Measurements from ENCODE around the gene PMEPA1. TPM values are rescaled to one million over a fixed set of nuclear protein-coding genes. Genes with fewer than 3 reads are reported as not detected.
A peak's percentile ranks its signal among the peaks of the same experiment; 100 is the strongest.

Gene PMEPA1
- total RNA-seq, 1 experiment from 2014 or later, result 1,302 TPM

DNA sequence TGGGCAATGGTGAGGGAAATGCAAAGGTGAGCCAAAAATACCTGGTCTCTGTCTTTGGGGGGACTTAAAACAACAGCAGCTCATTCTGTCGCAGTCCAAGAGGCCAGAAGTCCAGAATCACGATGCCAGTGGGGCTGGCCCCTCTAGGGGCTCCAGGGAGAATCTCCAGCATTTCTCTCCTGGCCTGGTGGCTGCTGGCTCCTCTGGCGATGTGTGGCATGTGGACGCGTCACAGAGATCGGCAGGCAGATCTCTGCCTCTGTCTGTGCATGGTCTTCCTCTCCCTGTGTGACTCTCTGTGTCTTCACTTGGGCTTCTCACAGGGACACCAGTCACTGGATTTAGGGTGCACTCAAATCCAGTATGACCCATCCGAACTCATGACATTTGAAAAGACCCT lies 14.0 kb upstream of the PMEPA1 start:
- Mint-ChIP-seq H3K27ac (ENCODE audit: unreplicated experiment) (no peak overlapping the region), H3K4me3 (ENCODE audit: low read depth, unreplicated experiment) (no peak overlapping the region), H3K9me3 (ENCODE audit: low read depth, unreplicated experiment) (no peaks in the 10 kb centered on the region), H3K4me1 (ENCODE audit: low read depth, unreplicated experiment) (peaks cover 17% of the 10 kb centered on the region), H3K36me3 (ENCODE audit: insufficient read depth, unreplicated experiment) (peaks cover 23% of the 10 kb centered on the region), H3K27me3 (ENCODE audit: unreplicated experiment) (no peaks in the 10 kb centered on the region)
- TF ChIP-seq, protein P1, sequence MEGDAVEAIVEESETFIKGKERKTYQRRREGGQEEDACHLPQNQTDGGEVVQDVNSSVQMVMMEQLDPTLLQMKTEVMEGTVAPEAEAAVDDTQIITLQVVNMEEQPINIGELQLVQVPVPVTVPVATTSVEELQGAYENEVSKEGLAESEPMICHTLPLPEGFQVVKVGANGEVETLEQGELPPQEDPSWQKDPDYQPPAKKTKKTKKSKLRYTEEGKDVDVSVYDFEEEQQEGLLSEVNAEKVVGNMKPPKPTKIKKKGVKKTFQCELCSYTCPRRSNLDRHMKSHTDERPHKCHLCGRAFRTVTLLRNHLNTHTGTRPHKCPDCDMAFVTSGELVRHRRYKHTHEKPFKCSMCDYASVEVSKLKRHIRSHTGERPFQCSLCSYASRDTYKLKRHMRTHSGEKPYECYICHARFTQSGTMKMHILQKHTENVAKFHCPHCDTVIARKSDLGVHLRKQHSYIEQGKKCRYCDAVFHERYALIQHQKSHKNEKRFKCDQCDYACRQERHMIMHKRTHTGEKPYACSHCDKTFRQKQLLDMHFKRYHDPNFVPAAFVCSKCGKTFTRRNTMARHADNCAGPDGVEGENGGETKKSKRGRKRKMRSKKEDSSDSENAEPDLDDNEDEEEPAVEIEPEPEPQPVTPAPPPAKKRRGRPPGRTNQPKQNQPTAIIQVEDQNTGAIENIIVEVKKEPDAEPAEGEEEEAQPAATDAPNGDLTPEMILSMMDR (IDR thresholded peaks at IDR 0.05; ENCODE audit: unreplicated experiment), result no peak
- CTCF ChIA-PET, result no interaction called here
- intact Hi-C loops (cut with micrococcal nuclease; ENCODE audit: unreplicated experiment), result no loop called here
- no TSS peak for BruUV-seq (replicated peaks)
- DNase-seq, result no peak

DNA sequence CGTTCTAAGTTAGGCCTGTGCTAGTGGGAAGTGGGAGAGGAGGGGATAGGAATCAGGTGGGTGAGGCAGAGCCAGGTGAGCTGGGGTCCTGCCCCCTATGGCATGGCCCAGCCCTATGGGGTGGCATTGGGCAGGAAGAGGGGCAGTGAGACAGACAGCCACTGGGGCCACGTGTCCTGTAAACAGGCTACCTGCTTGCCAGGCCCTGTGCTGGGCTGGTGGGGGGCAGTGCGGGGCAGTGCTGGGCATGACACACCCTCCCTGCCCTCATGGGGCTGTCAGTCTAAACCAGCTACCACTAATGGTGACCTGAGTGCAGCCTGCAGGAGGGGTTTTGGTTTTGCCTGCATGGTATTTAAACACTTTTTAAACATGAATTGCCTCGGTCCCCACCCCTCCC lies 10.1 kb upstream of the PMEPA1 start:
- Mint-ChIP-seq H3K36me3 (ENCODE audit: insufficient read depth, unreplicated experiment) (peaks cover 55% of the 10 kb centered on the region), H3K4me3 (ENCODE audit: low read depth, unreplicated experiment) (no peak overlapping the region), H3K27ac (ENCODE audit: unreplicated experiment) (no peak overlapping the region), H3K4me1 (ENCODE audit: low read depth, unreplicated experiment) (peaks cover 41% of the 10 kb centered on the region), H3K27me3 (ENCODE audit: unreplicated experiment) (no peaks in the 10 kb centered on the region), H3K9me3 (ENCODE audit: low read depth, unreplicated experiment) (no peaks in the 10 kb centered on the region)
- CTCF ChIA-PET, result interaction anchor here (0.6 to 1.5 kb wide), 5 partner anchors 9 to 1292 kb away, joined by 3 to 5 read pairs (median 3); no protein-coding TSS in a partner anchor
- TF ChIP-seq, protein P1 (IDR thresholded peaks at IDR 0.05; ENCODE audit: unreplicated experiment), result no peak
- DNase-seq, result no peak
- intact Hi-C loops (cut with micrococcal nuclease; ENCODE audit: unreplicated experiment), result loop anchor here (2.0 to 10.0 kb wide), 2 partner anchors 55 to 185 kb away; no protein-coding TSS in a partner anchor
- no TSS peak for BruUV-seq (replicated peaks)

DNA sequence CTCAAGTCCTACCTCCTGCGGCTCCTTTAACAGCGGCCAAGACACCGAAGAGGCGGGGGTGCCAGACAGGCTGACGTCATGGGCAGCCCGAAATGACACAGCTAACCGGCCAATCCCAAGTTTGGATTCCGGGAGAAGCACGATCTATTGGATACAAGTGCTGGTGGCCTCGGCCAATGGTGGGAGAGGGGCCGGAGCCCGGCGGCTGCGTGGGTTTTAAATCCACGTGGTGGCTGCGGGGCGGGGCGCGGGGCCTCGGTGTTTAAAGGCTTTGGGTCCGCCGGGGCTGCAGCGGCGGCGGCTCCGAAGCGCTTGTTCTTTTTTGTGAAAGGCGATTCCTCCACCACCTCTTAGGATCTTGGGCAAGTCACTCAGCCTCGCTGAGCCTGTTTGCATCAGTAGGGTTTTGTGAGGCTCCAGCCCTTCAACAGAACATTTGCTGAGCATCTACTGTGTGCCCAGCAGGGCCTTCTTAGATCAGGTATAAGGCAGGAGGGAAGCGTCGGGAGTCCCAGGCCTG lies 8.7 kb upstream of the PMEPA1 start:
- BruUV-seq (replicated peaks), result no TSS peak
- Mint-ChIP-seq H3K36me3 (ENCODE audit: insufficient read depth, unreplicated experiment) (peaks cover 59% of the 10 kb centered on the region), H3K27me3 (ENCODE audit: unreplicated experiment) (no peaks in the 10 kb centered on the region), H3K4me3 (ENCODE audit: low read depth, unreplicated experiment) (peak overlapping the region; percentile 76), H3K9me3 (ENCODE audit: low read depth, unreplicated experiment) (no peaks in the 10 kb centered on the region), H3K4me1 (ENCODE audit: low read depth, unreplicated experiment) (peaks cover 54% of the 10 kb centered on the region), H3K27ac (ENCODE audit: unreplicated experiment) (peak overlapping the region; percentile 92)
- intact Hi-C loops (cut with micrococcal nuclease; ENCODE audit: unreplicated experiment), result loop anchor here (2.0 to 10.0 kb wide), 2 partner anchors 56 to 186 kb away; no protein-coding TSS in a partner anchor
- peak; percentile 99 for DNase-seq
- CTCF ChIA-PET, result interaction anchor here (0.7 to 1.7 kb wide), 9 partner anchors 9 to 461 kb away, joined by 3 to 6 read pairs (median 4); partner anchors contain the start of gene PMEPA1
- TF ChIP-seq, protein P1 (IDR thresholded peaks at IDR 0.05; ENCODE audit: unreplicated experiment), result no peak

DNA sequence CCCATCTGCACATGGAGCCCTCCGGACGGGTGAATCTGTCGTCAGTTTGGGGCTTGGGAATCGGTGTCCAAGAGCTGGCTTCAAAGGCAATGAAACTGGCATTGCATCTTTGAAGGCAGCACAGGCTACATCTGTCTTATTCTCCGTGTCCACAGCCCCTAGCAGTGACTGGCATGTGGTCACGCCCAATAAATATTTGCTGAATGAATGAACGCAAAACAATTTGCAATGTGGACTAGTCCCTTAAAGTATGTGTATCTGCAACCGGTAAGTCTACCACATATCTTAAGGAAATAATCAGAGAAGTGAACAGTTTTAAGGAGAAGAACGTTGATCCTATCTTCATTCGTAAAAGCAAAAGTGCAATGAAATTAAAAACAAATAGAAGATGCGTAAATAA lies 8.0 kb upstream of the PMEPA1 start:
- Mint-ChIP-seq H3K27me3 (ENCODE audit: unreplicated experiment) (no peaks in the 10 kb centered on the region), H3K27ac (ENCODE audit: unreplicated experiment) (peak overlapping the region; percentile 92), H3K4me1 (ENCODE audit: low read depth, unreplicated experiment) (peaks cover 61% of the 10 kb centered on the region), H3K9me3 (ENCODE audit: low read depth, unreplicated experiment) (no peaks in the 10 kb centered on the region), H3K4me3 (ENCODE audit: low read depth, unreplicated experiment) (peak overlapping the region; percentile 76), H3K36me3 (ENCODE audit: insufficient read depth, unreplicated experiment) (peaks cover 67% of the 10 kb centered on the region)
- intact Hi-C loops (cut with micrococcal nuclease; ENCODE audit: unreplicated experiment), result loop anchor here (2.0 to 10.0 kb wide), 2 partner anchors 57 to 187 kb away; no protein-coding TSS in a partner anchor
- DNase-seq, result peak; percentile 67
- TF ChIP-seq, protein P1 (IDR thresholded peaks at IDR 0.05; ENCODE audit: unreplicated experiment), result no peak
- BruUV-seq (replicated peaks), result TSS peak; percentile 91
- CTCF ChIA-PET, result interaction anchor here (0.9 to 1.7 kb wide), 8 partner anchors 8 to 462 kb away, joined by 3 to 6 read pairs (median 4); partner anchors contain the start of gene PMEPA1
